Measurements from ENCODE around the gene FSD2.
"Not testable (repeated sequence)": the region's sequence is repeated elsewhere in the genome, so short reads cannot be mapped to it uniquely, and the experiment has no call there.

FSD2 gene

GRCh38 chr15:82831894-82832600, 26.2 kb upstream of the FSD2 start:
- peak overlapping the region in 1 of 5 donors; percentile 17 for H3K9ac ChIP-seq (ENCODE audit: low read length in 5 of 5)
- no peaks in the 10 kb centered on the region for H3K27me3 ChIP-seq (ENCODE audit: control insufficient read depth in 5 of 5, insufficient read depth in 4 of 5, low read length in 5 of 5)
- H3K36me3 ChIP-seq (ENCODE audit: control insufficient read depth in 5 of 5, insufficient read depth in 5 of 5, low read length in 5 of 5), result peaks cover 35 to 96% (median 88%) of the 10 kb centered on the region in 5 donors
- H3K4me3 ChIP-seq (ENCODE audit: low read depth in 1 of 5, low read length in 5 of 5), result no peak overlapping the region
- no peaks in the 10 kb centered on the region for H3K4me1 ChIP-seq (ENCODE audit: control insufficient read depth in 5 of 5, insufficient read depth in 5 of 5, low read length in 5 of 5)
- H3K27ac ChIP-seq (ENCODE audit: low read depth, low read length), result no peak overlapping the region
- H3K9me3 ChIP-seq (ENCODE audit: control insufficient read depth in 5 of 5, low read length in 5 of 5), result peaks cover 0 to 7% (median 0%) of the 10 kb centered on the region in 5 donors

DNA sequence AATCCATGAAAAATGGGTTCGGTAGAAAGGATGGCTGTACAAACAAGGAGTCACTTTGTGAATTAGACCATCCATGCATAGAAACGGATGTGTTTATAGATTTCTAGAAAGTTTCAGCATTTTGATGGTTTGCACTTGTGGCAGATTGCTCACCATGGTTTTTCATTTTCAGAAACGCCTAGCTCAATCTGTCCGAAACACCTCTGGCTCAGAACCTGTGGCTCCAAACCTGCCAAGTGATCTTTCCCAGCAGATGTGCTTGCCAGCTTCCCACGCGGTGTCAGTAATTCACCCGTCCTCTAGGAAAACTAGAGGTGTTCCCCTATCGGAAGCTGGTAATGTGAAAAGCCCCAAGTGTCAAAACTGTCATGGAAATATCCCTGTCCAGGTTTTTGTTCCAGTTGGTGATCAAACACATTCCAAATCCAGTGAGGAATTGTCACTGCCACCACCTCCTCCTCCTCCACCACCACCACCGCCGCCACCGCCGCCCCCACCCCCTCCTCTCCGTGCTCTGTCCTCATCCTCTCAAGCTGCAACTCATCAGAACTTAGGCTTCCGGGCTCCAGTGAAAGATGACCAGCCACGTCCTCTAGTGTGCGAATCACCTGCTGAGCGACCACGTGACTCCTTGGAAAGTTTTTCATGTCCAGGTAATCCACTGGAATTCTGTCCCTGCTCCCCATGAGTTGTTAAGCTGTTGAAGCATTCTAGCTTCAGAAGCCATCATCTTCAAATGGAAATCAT, 24.7 kb upstream of the FSD2 start:
- Histone ChIP-seq H3K27me3 (ENCODE audit: control insufficient read depth in 5 of 5, insufficient read depth in 4 of 5, low read length in 5 of 5) (no peaks in the 10 kb centered on the region), H3K27ac (ENCODE audit: low read depth, low read length) (no peak overlapping the region), H3K9ac (ENCODE audit: low read length in 5 of 5) (no peak overlapping the region), H3K9me3 (ENCODE audit: control insufficient read depth in 5 of 5, low read length in 5 of 5) (no peaks in the 10 kb centered on the region), H3K36me3 (ENCODE audit: control insufficient read depth in 5 of 5, insufficient read depth in 5 of 5, low read length in 5 of 5) (peaks cover 44 to 96% (median 88%) of the 10 kb centered on the region in 5 donors), H3K4me1 (ENCODE audit: control insufficient read depth in 5 of 5, insufficient read depth in 5 of 5, low read length in 5 of 5) (no peaks in the 10 kb centered on the region), H3K4me3 (ENCODE audit: low read depth in 1 of 5, low read length in 5 of 5) (no peak overlapping the region)

GRCh38 chr15:82829234-82829633, 23.4 kb upstream of the FSD2 start:
- H3K36me3 ChIP-seq (ENCODE audit: control insufficient read depth in 5 of 5, insufficient read depth in 5 of 5, low read length in 5 of 5), result peaks cover 39 to 96% (median 84%) of the 10 kb centered on the region in 5 donors
- no peak overlapping the region for H3K4me3 ChIP-seq (ENCODE audit: low read depth in 1 of 5, low read length in 5 of 5)
- no peaks in the 10 kb centered on the region for H3K9me3 ChIP-seq (ENCODE audit: control insufficient read depth in 5 of 5, low read length in 5 of 5)
- no peak overlapping the region for H3K27ac ChIP-seq (ENCODE audit: low read depth, low read length)
- no peak overlapping the region for H3K9ac ChIP-seq (ENCODE audit: low read length in 5 of 5)
- H3K27me3 ChIP-seq (ENCODE audit: control insufficient read depth in 5 of 5, insufficient read depth in 4 of 5, low read length in 5 of 5), result no peaks in the 10 kb centered on the region
- H3K4me1 ChIP-seq (ENCODE audit: control insufficient read depth in 5 of 5, insufficient read depth in 5 of 5, low read length in 5 of 5), result peaks cover 0 to 5% (median 0%) of the 10 kb centered on the region in 5 donors

- peaks cover 39 to 96% (median 79%) of the 10 kb centered on the region in 5 donors for H3K36me3 ChIP-seq (ENCODE audit: control insufficient read depth in 5 of 5, insufficient read depth in 5 of 5, low read length in 5 of 5)
Measured at GRCh38 chr15:82828075-82828474, 22.2 kb upstream of the FSD2 start.

GRCh38 chr15:82823049-82823448, 17.2 kb upstream of the FSD2 start:
- Histone ChIP-seq H3K36me3 (ENCODE audit: control insufficient read depth in 5 of 5, insufficient read depth in 5 of 5, low read length in 5 of 5) (peaks cover 38 to 81% (median 61%) of the 10 kb centered on the region in 5 donors), H3K9me3 (ENCODE audit: control insufficient read depth in 5 of 5, low read length in 5 of 5) (no peaks in the 10 kb centered on the region), H3K4me3 (ENCODE audit: low read depth in 1 of 5, low read length in 5 of 5) (no peak overlapping the region), H3K9ac (ENCODE audit: low read length in 5 of 5) (no peak overlapping the region), H3K27me3 (ENCODE audit: control insufficient read depth in 5 of 5, insufficient read depth in 4 of 5, low read length in 5 of 5) (no peaks in the 10 kb centered on the region), H3K27ac (ENCODE audit: low read depth, low read length) (no peak overlapping the region), H3K4me1 (ENCODE audit: control insufficient read depth in 5 of 5, insufficient read depth in 5 of 5, low read length in 5 of 5) (peaks cover 0 to 5% (median 0%) of the 10 kb centered on the region in 5 donors)

More at GRCh38 chr15:82828075-82828474, 22.2 kb upstream of the FSD2 start:
- Histone ChIP-seq H3K4me1 (ENCODE audit: control insufficient read depth in 5 of 5, insufficient read depth in 5 of 5, low read length in 5 of 5) (peaks cover 0 to 5% (median 0%) of the 10 kb centered on the region in 5 donors), H3K4me3 (ENCODE audit: low read depth in 1 of 5, low read length in 5 of 5) (no peak overlapping the region), H3K9ac (ENCODE audit: low read length in 5 of 5) (no peak overlapping the region), H3K27ac (ENCODE audit: low read depth, low read length) (no peak overlapping the region), H3K27me3 (ENCODE audit: control insufficient read depth in 5 of 5, insufficient read depth in 4 of 5, low read length in 5 of 5) (no peaks in the 10 kb centered on the region), H3K9me3 (ENCODE audit: control insufficient read depth in 5 of 5, low read length in 5 of 5) (no peaks in the 10 kb centered on the region)

DNA sequence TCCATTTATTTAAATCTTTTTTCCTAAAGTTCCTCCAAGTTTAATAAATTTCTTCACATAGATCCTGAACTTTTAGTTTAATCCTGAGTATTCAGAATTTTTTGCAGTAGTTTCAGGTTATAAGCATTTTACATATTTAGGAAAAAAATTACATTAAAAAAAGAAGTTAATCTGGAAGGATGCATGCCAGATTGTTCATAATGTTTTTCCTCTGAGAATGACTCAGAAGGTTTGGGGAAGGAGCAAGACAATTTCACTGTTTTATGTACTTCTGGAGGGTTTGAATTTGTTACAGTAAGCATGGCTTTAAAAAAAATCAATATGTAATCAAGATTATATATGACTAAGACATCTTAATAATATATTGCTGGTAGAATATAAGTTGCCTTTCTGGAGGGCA, 16.0 kb upstream of the FSD2 start:
- H3K27ac ChIP-seq (ENCODE audit: low read depth, low read length); H3K4me3 ChIP-seq (ENCODE audit: low read depth in 1 of 5, low read length in 5 of 5); H3K9me3 ChIP-seq (ENCODE audit: control insufficient read depth in 5 of 5, low read length in 5 of 5); H3K4me1 ChIP-seq (ENCODE audit: control insufficient read depth in 5 of 5, insufficient read depth in 5 of 5, low read length in 5 of 5); H3K9ac ChIP-seq (ENCODE audit: low read length in 5 of 5); H3K27me3 ChIP-seq (ENCODE audit: control insufficient read depth in 5 of 5, insufficient read depth in 4 of 5, low read length in 5 of 5): not testable (repeated sequence)
- H3K36me3 ChIP-seq (ENCODE audit: control insufficient read depth in 5 of 5, insufficient read depth in 5 of 5, low read length in 5 of 5), result peaks cover 32 to 78% (median 59%) of the 10 kb centered on the region in 5 donors

DNA sequence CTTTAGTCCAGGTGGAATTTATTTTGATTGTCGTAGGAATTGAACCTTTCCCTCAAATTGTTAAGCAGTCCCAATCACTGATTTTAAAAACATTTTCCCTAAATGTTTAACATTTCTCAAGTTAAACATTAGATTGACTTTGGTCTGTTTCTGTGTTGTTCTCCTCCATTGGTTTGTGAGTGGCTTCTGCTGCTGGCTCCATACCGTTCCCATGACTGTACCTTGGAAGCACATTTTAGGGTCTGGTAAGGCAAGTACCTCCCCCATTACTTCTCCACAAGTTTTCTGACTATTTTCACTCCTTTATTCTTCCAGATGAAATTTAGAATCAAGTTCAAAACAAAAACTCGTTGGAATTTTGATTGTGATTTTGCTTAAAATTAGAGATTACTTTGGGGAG, 15.5 kb upstream of the FSD2 start:
- H3K27me3 ChIP-seq (ENCODE audit: control insufficient read depth in 5 of 5, insufficient read depth in 4 of 5, low read length in 5 of 5); H3K4me3 ChIP-seq (ENCODE audit: low read depth in 1 of 5, low read length in 5 of 5); H3K27ac ChIP-seq (ENCODE audit: low read depth, low read length); H3K9ac ChIP-seq (ENCODE audit: low read length in 5 of 5); H3K4me1 ChIP-seq (ENCODE audit: control insufficient read depth in 5 of 5, insufficient read depth in 5 of 5, low read length in 5 of 5); H3K9me3 ChIP-seq (ENCODE audit: control insufficient read depth in 5 of 5, low read length in 5 of 5): not testable (repeated sequence)
- peaks cover 33 to 78% (median 57%) of the 10 kb centered on the region in 5 donors for H3K36me3 ChIP-seq (ENCODE audit: control insufficient read depth in 5 of 5, insufficient read depth in 5 of 5, low read length in 5 of 5)

DNA sequence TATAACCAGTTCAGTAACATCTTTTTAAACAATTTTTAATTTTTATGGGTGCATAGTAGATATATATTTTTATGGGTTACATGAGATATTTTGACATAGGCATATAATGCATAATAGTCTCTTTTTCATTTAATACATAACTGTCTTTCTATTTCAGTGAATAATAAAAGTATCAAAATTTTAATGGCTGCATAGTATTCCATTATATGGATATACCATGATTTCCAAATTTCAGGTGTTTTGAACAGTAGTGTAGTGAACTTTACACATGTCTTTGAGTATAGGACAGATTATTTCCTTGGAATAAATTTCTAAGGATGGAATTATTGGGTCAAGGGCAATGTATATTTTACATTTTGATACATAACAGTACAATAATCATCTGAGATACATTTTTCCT, 14.3 kb upstream of the FSD2 start:
- Histone ChIP-seq H3K36me3 (ENCODE audit: control insufficient read depth in 5 of 5, insufficient read depth in 5 of 5, low read length in 5 of 5) (peaks cover 37 to 73% (median 58%) of the 10 kb centered on the region in 5 donors), H3K27ac (ENCODE audit: low read depth, low read length) (no peak overlapping the region), H3K4me1 (ENCODE audit: control insufficient read depth in 5 of 5, insufficient read depth in 5 of 5, low read length in 5 of 5) (peaks cover 0 to 2% (median 0%) of the 10 kb centered on the region in 5 donors), H3K9ac (ENCODE audit: low read length in 5 of 5) (no peak overlapping the region), H3K27me3 (ENCODE audit: control insufficient read depth in 5 of 5, insufficient read depth in 4 of 5, low read length in 5 of 5) (no peaks in the 10 kb centered on the region), H3K4me3 (ENCODE audit: low read depth in 1 of 5, low read length in 5 of 5) (no peak overlapping the region), H3K9me3 (ENCODE audit: control insufficient read depth in 5 of 5, low read length in 5 of 5) (no peaks in the 10 kb centered on the region)

DNA sequence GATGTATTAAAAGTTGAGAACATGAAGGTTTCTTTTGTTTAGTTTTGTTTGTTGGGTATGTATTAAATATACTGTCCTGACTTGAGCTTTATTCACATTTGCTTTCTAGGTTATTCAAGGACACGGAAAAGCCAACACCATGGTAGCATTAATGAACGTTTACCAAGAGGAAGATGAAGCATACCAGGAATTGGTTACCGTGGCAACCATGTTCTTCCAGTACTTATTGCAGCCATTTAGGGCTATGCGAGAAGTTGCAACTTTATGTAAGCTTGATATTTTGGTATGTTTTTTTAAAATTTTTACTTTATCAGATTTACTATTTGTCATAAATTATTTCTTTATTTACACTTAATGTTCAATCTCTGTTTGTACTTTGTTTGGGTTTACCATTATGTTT, 7.1 kb upstream of the FSD2 start:
- peaks cover 2 to 28% (median 19%) of the 10 kb centered on the region in 5 donors for H3K4me1 ChIP-seq (ENCODE audit: control insufficient read depth in 5 of 5, insufficient read depth in 5 of 5, low read length in 5 of 5)
- H3K4me3 ChIP-seq (ENCODE audit: low read depth in 1 of 5, low read length in 5 of 5), result no peak overlapping the region
- no peak overlapping the region for H3K9ac ChIP-seq (ENCODE audit: low read length in 5 of 5)
- H3K36me3 ChIP-seq (ENCODE audit: control insufficient read depth in 5 of 5, insufficient read depth in 5 of 5, low read length in 5 of 5), result peaks cover 22 to 33% (median 27%) of the 10 kb centered on the region in 5 donors
- H3K9me3 ChIP-seq (ENCODE audit: control insufficient read depth in 5 of 5, low read length in 5 of 5), result no peaks in the 10 kb centered on the region
- H3K27ac ChIP-seq (ENCODE audit: low read depth, low read length), result no peak overlapping the region
- H3K27me3 ChIP-seq (ENCODE audit: control insufficient read depth in 5 of 5, insufficient read depth in 4 of 5, low read length in 5 of 5), result no peaks in the 10 kb centered on the region

GRCh38 chr15:82810890-82811426, 5.1 kb upstream of the FSD2 start:
- Histone ChIP-seq H3K27me3 (ENCODE audit: control insufficient read depth in 5 of 5, insufficient read depth in 4 of 5, low read length in 5 of 5) (no peaks in the 10 kb centered on the region), H3K9me3 (ENCODE audit: control insufficient read depth in 5 of 5, low read length in 5 of 5) (no peaks in the 10 kb centered on the region), H3K9ac (ENCODE audit: low read length in 5 of 5) (peak overlapping the region; percentile 40 to 99 (median 91)), H3K36me3 (ENCODE audit: control insufficient read depth in 5 of 5, insufficient read depth in 5 of 5, low read length in 5 of 5) (peaks cover 13 to 16% (median 13%) of the 10 kb centered on the region in 5 donors), H3K4me3 (ENCODE audit: low read depth in 1 of 5, low read length in 5 of 5) (peak overlapping the region; percentile 75 to 93 (median 90)), H3K4me1 (ENCODE audit: control insufficient read depth in 5 of 5, insufficient read depth in 5 of 5, low read length in 5 of 5) (peaks cover 2 to 28% (median 19%) of the 10 kb centered on the region in 5 donors), H3K27ac (ENCODE audit: low read depth, low read length) (peak overlapping the region; percentile 93)
